ENCODE results near the gene TMEM150C.

TMEM150C gene

DNA sequence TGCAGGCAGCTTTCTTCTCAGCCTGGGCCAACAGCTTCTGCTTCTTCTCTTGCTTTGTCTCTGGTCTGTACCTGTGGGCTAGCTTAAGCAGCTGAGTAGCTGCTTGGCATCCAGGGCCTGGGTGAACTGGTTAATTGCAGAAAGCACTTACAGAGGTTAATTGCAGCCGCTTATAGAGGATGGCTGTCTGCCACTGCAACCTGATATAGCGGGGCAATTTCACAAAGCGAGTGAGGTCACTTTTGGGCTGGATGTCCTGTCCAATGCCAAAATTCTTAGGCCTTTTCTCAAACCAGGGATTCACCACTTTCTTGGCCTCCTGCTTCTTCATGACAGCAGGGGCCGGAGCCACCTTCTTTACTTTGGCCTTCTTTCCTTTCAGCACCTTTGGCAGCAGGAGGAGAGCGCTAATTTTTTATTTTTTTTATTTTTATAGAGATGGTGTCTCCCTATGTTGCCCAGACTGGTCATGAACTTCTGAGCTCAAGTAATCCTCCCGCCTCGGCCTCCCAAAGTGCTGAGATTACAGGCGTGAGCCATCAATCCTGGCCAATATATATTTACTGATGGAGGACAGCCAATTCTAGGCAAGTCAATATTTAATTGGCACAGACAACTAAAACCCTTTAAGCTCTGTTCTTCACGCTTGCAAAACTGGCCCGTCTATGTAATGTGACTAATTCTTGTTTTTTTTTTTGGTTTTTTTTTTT, 70.4 kb downstream of the TMEM150C start:
- TF ChIP-seq EZH2phosphoT487 (conservative IDR thresholded peaks at IDR 0.05; ENCODE audit: low read length), result no peak
- TF ChIP-seq, protein P1, sequence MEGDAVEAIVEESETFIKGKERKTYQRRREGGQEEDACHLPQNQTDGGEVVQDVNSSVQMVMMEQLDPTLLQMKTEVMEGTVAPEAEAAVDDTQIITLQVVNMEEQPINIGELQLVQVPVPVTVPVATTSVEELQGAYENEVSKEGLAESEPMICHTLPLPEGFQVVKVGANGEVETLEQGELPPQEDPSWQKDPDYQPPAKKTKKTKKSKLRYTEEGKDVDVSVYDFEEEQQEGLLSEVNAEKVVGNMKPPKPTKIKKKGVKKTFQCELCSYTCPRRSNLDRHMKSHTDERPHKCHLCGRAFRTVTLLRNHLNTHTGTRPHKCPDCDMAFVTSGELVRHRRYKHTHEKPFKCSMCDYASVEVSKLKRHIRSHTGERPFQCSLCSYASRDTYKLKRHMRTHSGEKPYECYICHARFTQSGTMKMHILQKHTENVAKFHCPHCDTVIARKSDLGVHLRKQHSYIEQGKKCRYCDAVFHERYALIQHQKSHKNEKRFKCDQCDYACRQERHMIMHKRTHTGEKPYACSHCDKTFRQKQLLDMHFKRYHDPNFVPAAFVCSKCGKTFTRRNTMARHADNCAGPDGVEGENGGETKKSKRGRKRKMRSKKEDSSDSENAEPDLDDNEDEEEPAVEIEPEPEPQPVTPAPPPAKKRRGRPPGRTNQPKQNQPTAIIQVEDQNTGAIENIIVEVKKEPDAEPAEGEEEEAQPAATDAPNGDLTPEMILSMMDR (IDR thresholded peaks at IDR 0.05; ENCODE audit: insufficient read depth, low read length, poor library complexity, severe bottlenecking), result no peak
- Histone ChIP-seq H3K27me3 (ENCODE audit: low read length) (no peaks in the 10 kb centered on the region), H3K27ac (ENCODE audit: low read depth, low read length) (no peak overlapping the region), H3K9me2 (replicated peaks; ENCODE audit: insufficient read depth, low read length) (no peaks in the 10 kb centered on the region), H3K4me3 (ENCODE audit: insufficient read depth, low read length, poor library complexity, severe bottlenecking) (no peak overlapping the region), H3K4me2 (ENCODE audit: low read depth, low read length, poor library complexity, severe bottlenecking) (no peak overlapping the region), H3F3A (ENCODE audit: insufficient read depth) (no peaks in the 10 kb centered on the region), H4K20me1 (ENCODE audit: low read depth, low read length) (no peaks in the 10 kb centered on the region), H2AFZ (ENCODE audit: low read depth, low read length, severe bottlenecking) (no peak overlapping the region), H3K79me2 (ENCODE audit: insufficient read depth, low read length) (no peaks in the 10 kb centered on the region), H3K9ac (ENCODE audit: low read length) (no peak overlapping the region), H3K9me3 (ENCODE audit: insufficient read depth, low read length) (no peaks in the 10 kb centered on the region), H3K36me3 (ENCODE audit: low read length) (no peaks in the 10 kb centered on the region)

DNA sequence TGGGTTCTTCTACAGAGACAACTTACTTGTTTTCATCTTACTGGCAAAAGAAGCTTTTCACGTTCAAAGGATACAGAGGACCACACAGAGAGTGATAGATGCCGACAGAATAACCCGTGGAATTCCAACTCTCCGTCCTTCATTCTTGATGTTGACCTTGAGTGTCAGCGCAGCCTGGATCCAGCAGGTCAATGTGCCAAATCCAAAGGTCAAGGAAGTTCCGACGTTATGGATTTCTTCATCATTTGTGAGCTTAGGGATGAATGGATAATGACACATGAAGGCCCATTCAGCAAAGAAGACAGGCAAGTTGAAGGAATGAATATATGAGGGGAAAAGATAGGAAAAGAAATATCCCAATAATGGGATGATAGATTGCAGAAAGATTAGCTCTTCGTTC, 71.8 kb downstream of the TMEM150C start:
- Histone ChIP-seq H3K9ac (ENCODE audit: low read length) (no peak overlapping the region), H3K79me2 (ENCODE audit: insufficient read depth, low read length) (no peaks in the 10 kb centered on the region), H3F3A (ENCODE audit: insufficient read depth) (no peaks in the 10 kb centered on the region), H3K9me3 (ENCODE audit: insufficient read depth, low read length) (no peaks in the 10 kb centered on the region), H3K4me2 (ENCODE audit: low read depth, low read length, poor library complexity, severe bottlenecking) (no peak overlapping the region), H2AFZ (ENCODE audit: low read depth, low read length, severe bottlenecking) (no peak overlapping the region), H3K4me3 (ENCODE audit: insufficient read depth, low read length, poor library complexity, severe bottlenecking) (no peak overlapping the region), H3K27ac (ENCODE audit: low read depth, low read length) (no peak overlapping the region), H3K9me2 (replicated peaks; ENCODE audit: insufficient read depth, low read length) (no peaks in the 10 kb centered on the region), H4K20me1 (ENCODE audit: low read depth, low read length) (no peaks in the 10 kb centered on the region), H3K36me3 (ENCODE audit: low read length) (no peaks in the 10 kb centered on the region), H3K27me3 (ENCODE audit: low read length) (no peaks in the 10 kb centered on the region)
- TF ChIP-seq, protein P1 (IDR thresholded peaks at IDR 0.05; ENCODE audit: insufficient read depth, low read length, poor library complexity, severe bottlenecking), result no peak

DNA sequence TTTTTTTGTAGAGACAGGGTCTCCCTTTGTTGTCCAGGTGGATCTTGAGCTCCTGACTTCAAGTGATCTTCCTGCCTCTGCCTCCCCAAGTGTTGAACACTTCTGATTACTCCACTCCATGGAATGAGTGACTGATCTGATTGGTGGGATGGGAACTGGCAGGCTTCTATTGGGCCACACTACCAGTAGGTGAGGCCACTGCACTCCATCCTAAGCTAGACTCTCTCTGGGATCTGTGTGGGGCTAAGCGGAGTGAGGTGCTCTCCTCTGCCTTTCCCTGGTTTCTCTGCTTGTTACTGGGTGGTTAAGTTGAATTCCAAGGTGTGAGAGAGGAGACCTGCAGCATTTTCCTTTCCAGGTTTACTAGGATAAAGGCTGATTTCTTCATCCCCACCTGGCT, 72.7 kb downstream of the TMEM150C start:
- Histone ChIP-seq H3K4me2 (ENCODE audit: low read depth, low read length, poor library complexity, severe bottlenecking) (no peak overlapping the region), H3F3A (ENCODE audit: insufficient read depth) (no peaks in the 10 kb centered on the region), H3K9me2 (replicated peaks; ENCODE audit: insufficient read depth, low read length) (no peaks in the 10 kb centered on the region), H4K20me1 (ENCODE audit: low read depth, low read length) (no peaks in the 10 kb centered on the region), H3K36me3 (ENCODE audit: low read length) (no peaks in the 10 kb centered on the region), H3K4me3 (ENCODE audit: insufficient read depth, low read length, poor library complexity, severe bottlenecking) (no peak overlapping the region), H3K9ac (ENCODE audit: low read length) (no peak overlapping the region), H3K27ac (ENCODE audit: low read depth, low read length) (no peak overlapping the region), H3K9me3 (ENCODE audit: insufficient read depth, low read length) (no peaks in the 10 kb centered on the region), H3K27me3 (ENCODE audit: low read length) (no peaks in the 10 kb centered on the region), H3K79me2 (ENCODE audit: insufficient read depth, low read length) (no peaks in the 10 kb centered on the region), H2AFZ (ENCODE audit: low read depth, low read length, severe bottlenecking) (no peak overlapping the region)
- TF ChIP-seq, protein P1 (IDR thresholded peaks at IDR 0.05; ENCODE audit: insufficient read depth, low read length, poor library complexity, severe bottlenecking), result no peak

Measured in SU-DHL-6 (cell line).